GM19240 (cell line): ENCODE measurements around the gene CUEDC2.
"Not testable (repeated sequence)": the region's sequence is repeated elsewhere in the genome, so short reads cannot be mapped to it uniquely, and the experiment has no call there.

Experiments
- DNase-seq: peaks from one replicate; pipeline ENCODE4 v3.0.0; 2011; ENCODE audit warnings: low spot score; ENCODE audit not compliant: insufficient read length

The CUEDC2 gene

GRCh38 chr10:102454662-102455487, 22.5 kb upstream of the CUEDC2 start:
- not testable (repeated sequence) for DNase-seq

GRCh38 chr10:102453502-102453901, 21.1 kb upstream of the CUEDC2 start:
- no peak for DNase-seq

- DNase-seq, result no peak
Observed at GRCh38 chr10:102452672-102453340, 20.4 kb upstream of the CUEDC2 start.

GRCh38 chr10:102451105-102451969, 19.0 kb upstream of the CUEDC2 start, which contains the start of gene C10orf95:
C10orf95 (minus strand) TSS chr10:102451543; CDS start chr10:102451093, 450 bp downstream.
- DNase-seq, result no peak

GRCh38 chr10:102450374-102451104, 18.2 kb upstream of the CUEDC2 start:
- peak; percentile 78 for DNase-seq

GRCh38 chr10:102450124-102450373, 17.7 kb upstream of the CUEDC2 start:
- no peak for DNase-seq

GRCh38 chr10:102449321-102450123, 17.1 kb upstream of the CUEDC2 start:
- no peak for DNase-seq

GRCh38 chr10:102444851-102445250, 12.5 kb upstream of the CUEDC2 start:
- no peak for DNase-seq

GRCh38 chr10:102438374-102438773, 6.0 kb upstream of the CUEDC2 start:
- no peak for DNase-seq

- DNase-seq, result no peak
Observed at GRCh38 chr10:102437515-102437914, 5.1 kb upstream of the CUEDC2 start.

- no peak for DNase-seq
Observed at GRCh38 chr10:102436312-102436711, 3.9 kb upstream of the CUEDC2 start.

GRCh38 chr10:102435529-102436233, 3.3 kb upstream of the CUEDC2 start:
- DNase-seq, result no peak

GRCh38 chr10:102435133-102435497, 2.7 kb upstream of the CUEDC2 start:
- no peak for DNase-seq

GRCh38 chr10:102434394-102435132, 2.2 kb upstream of the CUEDC2 start:
- DNase-seq, result no peak

GRCh38 chr10:102433619-102434046, 1.3 kb upstream of the CUEDC2 start:
- no peak for DNase-seq

- no peak for DNase-seq
Observed at GRCh38 chr10:102431452-102432124, 786 bp downstream of the CUEDC2 start.

- DNase-seq, result no peak
Observed at GRCh38 chr10:102429468-102429867, 2.9 kb downstream of the CUEDC2 start.

- DNase-seq, result no peak
Observed at GRCh38 chr10:102426803-102427287, 5.5 kb downstream of the CUEDC2 start.
